HepG2 (cell line): Measurements from ENCODE around the gene WFDC10B. TPM values are rescaled to one million over a fixed set of nuclear protein-coding genes. Genes with fewer than 3 reads are reported as not detected.

Source experiments
- ATAC-seq: fragments of 200-7000 bp; cut with Tn5 transposase; 3 replicates; pipeline ENCODE4 v1.9.1; 2020; ENCODE audit warnings: mild to moderate bottlenecking, moderate library complexity
- Bru-seq: library from RNA; stranded (reverse); fragments of 400-500 nt; gene quantifications from one replicate; lab custom pipeline; 2021; lab: Mats Ljungman, UMichigan
- BruChase-seq, 2 experiments: library from RNA; stranded (reverse); fragments of 400-500 nt; gene quantifications; one replicate each; lab custom pipeline; 2021; lab: Mats Ljungman, UMichigan
- BruUV-seq: library from RNA; stranded (reverse); fragments of 400-500 nt; replicated peaks from 2 replicates; lab custom pipeline; 2021; lab: Mats Ljungman, UMichigan
- CTCF ChIA-PET: fragments of 300-600 bp; formaldehyde crosslinking; extraction: SDS; loops from one replicate; lab custom pipeline; 2021; ENCODE audit warnings: low total read pairs, inconsistent platforms, low intra/inter-chr PET ratio; lab: Yijun Ruan, JAX
- POLR2A ChIA-PET: fragments of 350-600 bp; sonication (Branson Sonifier 250); formaldehyde crosslinking; loops from one replicate; lab custom pipeline; 2020; ENCODE audit warnings: antibody characterized with exemption, inconsistent platforms; lab: Yijun Ruan, JAX
- DNase-seq: peaks from one replicate; pipeline ENCODE4 v3.0.0-alpha.2; 2015; ENCODE audit warnings: low spot score
- FAIRE-seq: peaks from 3 replicates; lab custom pipeline; 2011; peaks lifted over from hg19 to GRCh38; lab: Jason Lieb, UNC
- H2AFZ ChIP-seq: one replicate; pipeline ENCODE4 v1.6.1; 2011; ENCODE audit warnings: low read length, inconsistent platforms
- H3K27ac ChIP-seq: fragments of 300-600 bp; 3 replicates; pipeline ENCODE4 v1.8.0; 2011; ENCODE audit warnings: mixed run types, mild to moderate bottlenecking, mixed read lengths, low read length, inconsistent platforms; ENCODE audit not compliant: insufficient read depth; ENCODE audit errors: extremely low read length
- H3K27me3 ChIP-seq, 2 experiments: fragments of 200-600 bp in 1 of 2; 2 replicates in 1 of 2; 3 replicates in 1 of 2; pipeline versions ENCODE4 v1.6.0 to v1.8.0; 2011; ENCODE audit warnings: low read length in 2 of 2, mild to moderate bottlenecking in 2 of 2, moderate library complexity in 2 of 2, inconsistent platforms in 1 of 2; ENCODE audit not compliant: insufficient read depth in 2 of 2, control insufficient read depth in 1 of 2
- H3K36me3 ChIP-seq, 2 experiments: fragments of 200-600 bp in 1 of 2; replicated peaks in 1 of 2; 2 replicates in 1 of 2; 3 replicates in 1 of 2; pipeline versions ENCODE4 v1.5.1 to v1.8.0; 2011; ENCODE audit warnings: low read length in 2 of 2, inconsistent platforms in 1 of 2; ENCODE audit not compliant: insufficient read depth in 2 of 2, control insufficient read depth in 1 of 2
- H3K4me1 ChIP-seq: 2 replicates; pipeline ENCODE4 v1.5.1; 2012; ENCODE audit warnings: low read length, inconsistent platforms; ENCODE audit not compliant: insufficient read depth
- H3K4me2 ChIP-seq: 2 replicates; pipeline ENCODE4 v1.6.0; 2011; ENCODE audit warnings: low read depth, low read length, inconsistent platforms
- H3K4me3 ChIP-seq, 3 experiments: fragments of 200-600 bp in 1 of 3; sonication (generic), shearing (Covaris generic) in 1 of 3; replicated peaks in 1 of 3; 2 replicates each; pipeline ENCODE4 v1.5.1; 2011 to 2016; ENCODE audit warnings: low read length in 3 of 3, inconsistent platforms in 2 of 3, low read depth in 2 of 3, mild to moderate bottlenecking in 2 of 3, control low read depth in 1 of 3, mixed read lengths in 1 of 3; ENCODE audit not compliant: insufficient read depth in 1 of 3
- H3K79me2 ChIP-seq: one replicate; pipeline ENCODE4 v1.6.1; 2011; ENCODE audit warnings: low read length, inconsistent platforms; ENCODE audit not compliant: insufficient read depth
- H3K9ac ChIP-seq: 2 replicates; pipeline ENCODE4 v1.6.0; 2011; ENCODE audit warnings: mild to moderate bottlenecking, low read depth, low read length, inconsistent platforms; ENCODE audit not compliant: insufficient read depth
- H3K9me3 ChIP-seq: 2 replicates; pipeline ENCODE4 v1.5.1; 2012; ENCODE audit warnings: mild to moderate bottlenecking, low read length
- H4K20me1 ChIP-seq: 2 replicates; pipeline ENCODE4 v1.6.0; 2011; ENCODE audit warnings: inconsistent platforms, mild to moderate bottlenecking, low read length, moderate library complexity; ENCODE audit not compliant: insufficient read depth
- BCL6 ChIP-seq: IDR thresholded peaks from 2 replicates; pipeline ENCODE4 v1.6.1; 2016; ENCODE audit warnings: missing genetic modification reagents, missing compliant biosample characterization
- ETV6 ChIP-seq: sonication (generic); formaldehyde crosslinking; conservative IDR thresholded peaks from 2 replicates; pipeline ENCODE4 v1.4.0; 2020; ENCODE audit warnings: missing genetic modification reagents
- MED8 ChIP-seq: sonication (generic); formaldehyde crosslinking; IDR thresholded peaks from 2 replicates; pipeline ENCODE4 v1.8.1; 2023; ENCODE audit warnings: mild to moderate bottlenecking, missing genetic modification reagents; ENCODE audit not compliant: insufficient replicate concordance
- MIER3 ChIP-seq: IDR thresholded peaks from 2 replicates; pipeline ENCODE4 v1.6.1; 2016; ENCODE audit warnings: missing compliant biosample characterization, borderline replicate concordance
- NRL ChIP-seq: sonication (generic); formaldehyde crosslinking; IDR thresholded peaks from 2 replicates; pipeline ENCODE4 v1.5.0; 2020; ENCODE audit warnings: missing genetic modification reagents, mild to moderate bottlenecking, moderate library complexity, borderline replicate concordance
- PAX8 ChIP-seq: sonication (generic); formaldehyde crosslinking; IDR thresholded peaks from 2 replicates; pipeline ENCODE4 v1.8.0; 2022; ENCODE audit warnings: mild to moderate bottlenecking, missing genetic modification reagents, borderline replicate concordance
- SMARCC2 ChIP-seq: fragments of 450-650 bp; IDR thresholded peaks from 2 replicates; pipeline ENCODE4 v1.6.1; 2017; ENCODE audit warnings: antibody characterized with exemption, mild to moderate bottlenecking
- SP5 ChIP-seq: IDR thresholded peaks from 2 replicates; pipeline ENCODE4 v1.6.1; 2016; ENCODE audit warnings: low read depth, borderline replicate concordance
- ZNF274 ChIP-seq: sonication (generic); formaldehyde crosslinking; IDR thresholded peaks from 2 replicates; pipeline ENCODE4 v1.5.1; 2020; ENCODE audit warnings: mild to moderate bottlenecking, missing genetic modification reagents
- ZNF30 ChIP-seq: sonication (generic); formaldehyde crosslinking; IDR thresholded peaks from 2 replicates; pipeline ENCODE4 v1.5.0; 2020; ENCODE audit warnings: mild to moderate bottlenecking, missing genetic modification reagents
- ZNF441 ChIP-seq: sonication (generic); formaldehyde crosslinking; IDR thresholded peaks from 2 replicates; pipeline ENCODE4 v1.7.0; 2021; ENCODE audit warnings: missing genetic modification reagents, borderline replicate concordance
- WGBS: methylation state at CpG from one replicate; pipeline ENCODE4 v1.1.6; 2017; ENCODE audit warnings: low lambda C conversion rate; 5-methylcytosine and 5-hydroxymethylcytosine counted together
- in situ Hi-C: cut with HindIII; loops from 2 replicates; pipeline ENCODE4 v1.10.0; 2017; ENCODE audit warnings: low pct_unique_long_range_greater_than_20kb; ENCODE audit not compliant: extremely low pct_ligation_motif_present
- intact Hi-C: fragments of 100-400 bp; cut with micrococcal nuclease; formaldehyde crosslinking; loops from one replicate; pipeline ENCODE4 v1.10.0; 2022; ENCODE audit not compliant: unreplicated experiment
- long read RNA-seq, 2 experiments: library from RNA in 1 of 2; library from polyadenylated mRNA in 1 of 2; stranded (forward) in 1 of 2; unstranded in 1 of 2; transcript quantifications; one replicate each; pipeline ENCODE4 v2.0.0, GENCODE V29; 2019 to 2022
- polyA minus RNA-seq, 3 experiments: library from RNA; depleted of rRNA, polyadenylated mRNA; stranded (reverse); fragments of >200 nt; gene quantifications; 2 replicates each; pipeline ENCODE4 v1.2.3, GENCODE V29; 2011; ENCODE audit warnings: low replicate concordance in 1 of 3
- polyA plus RNA-seq, 8 experiments: library from polyadenylated mRNA; depleted of rRNA in 3 of 8; stranded (reverse) in 7 of 8; unstranded in 1 of 8; fragments of >200 nt; fragmentation: Illumina TruSeq in 4 of 8; extraction: Trizol in 4 of 8; gene quantifications; 2 replicates each; pipeline versions ENCODE4 v1.2.1 to v1.2.3, GENCODE V29; 2011 to 2016; ENCODE audit warnings: low read depth in 4 of 8, missing spikeins in 1 of 8, mixed read lengths in 1 of 8; ENCODE audit not compliant: insufficient read depth in 1 of 8
- total RNA-seq, 5 experiments: library from RNA; depleted of rRNA; stranded (reverse); fragments of >200 nt; fragmentation: Illumina TruSeq; extraction: Trizol; gene quantifications; 2 replicates each; pipeline ENCODE4 v1.2.3, GENCODE V29; 2016; ENCODE audit warnings: low read depth in 1 of 5
- TF ChIP-seq, protein P1 (sequence below): sonication (generic); formaldehyde crosslinking; IDR thresholded peaks from 2 replicates; pipeline ENCODE4 v1.9.0; 2021; ENCODE audit warnings: missing genetic modification reagents, mild to moderate bottlenecking, borderline replicate concordance

WFDC10B gene
- total RNA-seq (2016; rRNA removed; fragmentation: Illumina TruSeq; extraction: Trizol) (not detected in 2 replicates), polyA plus RNA-seq (2011; rRNA removed) (0.24 TPM in 1 of 2 replicates, not detected in the other), polyA minus RNA-seq (2011; rRNA and poly(A)+ RNA removed; ENCODE audit: low replicate concordance) (not detected in 2 replicates), Bru-seq, nascent RNA (percentile 5 among the genes with signal in this experiment), BruChase-seq, experiment 1, labeled RNA remaining after a 6-hour chase (percentile 17 among the genes with signal in this experiment), BruChase-seq, experiment 2, labeled RNA remaining after a 2-hour chase (percentile 22 among the genes with signal in this experiment)
- not detected in 2 replicates for total RNA-seq (2016; cell fraction: cytosol; rRNA removed; fragmentation: Illumina TruSeq; extraction: Trizol; ENCODE audit: low read depth)
- total RNA-seq (2016; cell fraction: insoluble cytoplasmic fraction; rRNA removed; fragmentation: Illumina TruSeq; extraction: Trizol) = not detected in 2 replicates
- total RNA-seq (2016; cell fraction: membrane; rRNA removed; fragmentation: Illumina TruSeq; extraction: Trizol) = not detected in 2 replicates
- not detected in 2 replicates for total RNA-seq (2016; cell fraction: nucleus; rRNA removed; fragmentation: Illumina TruSeq; extraction: Trizol)
- polyA plus RNA-seq (2011; cell fraction: cytosol; rRNA removed) = not detected in 2 replicates
- polyA plus RNA-seq (2011; cell fraction: nucleus; rRNA removed) = 0.38 TPM in 1 of 2 replicates, not detected in the other
- not detected in 2 replicates for polyA plus RNA-seq (2012)
- polyA plus RNA-seq (2016; cell fraction: cytosol; fragmentation: Illumina TruSeq; extraction: Trizol; ENCODE audit: low read depth) = not detected in 2 replicates
- polyA plus RNA-seq (2016; cell fraction: insoluble cytoplasmic fraction; fragmentation: Illumina TruSeq; extraction: Trizol; ENCODE audit: low read depth) = not detected in 2 replicates
- polyA plus RNA-seq (2016; cell fraction: membrane; fragmentation: Illumina TruSeq; extraction: Trizol; ENCODE audit: low read depth) = not detected in 2 replicates
- polyA plus RNA-seq (2016; cell fraction: nucleus; fragmentation: Illumina TruSeq; extraction: Trizol; ENCODE audit: insufficient read depth, low read depth) = not detected in 2 replicates
- polyA minus RNA-seq (2011; cell fraction: cytosol; rRNA and poly(A)+ RNA removed) = not detected in 2 replicates
- not detected in 2 replicates for polyA minus RNA-seq (2011; cell fraction: nucleus; rRNA and poly(A)+ RNA removed)
- long read RNA-seq, experiment 1 = 0 reads
- long read RNA-seq, experiment 2 = 0 reads

- H2AFZ ChIP-seq = no peak within 1 kb of the TSS
- 68% methylated on average over 1 of the region's 1 CpG for WGBS
- in situ Hi-C loops (no loop called here), intact Hi-C loops (no loop called here)
- peaks cover 0 to 12% of the 10 kb centered on the region in 2 experiments; a peak in 2 of 5 replicates for H3K27me3 ChIP-seq
- no peak within 1 kb of the TSS for H3K9ac ChIP-seq
- no peaks in the 10 kb centered on the region for H3K4me1 ChIP-seq
- no peak for FAIRE-seq
- H4K20me1 ChIP-seq = no peaks in the 10 kb centered on the region
- H3K79me2 ChIP-seq = no peaks in the 10 kb centered on the region
- H3K27ac ChIP-seq = no peak within 1 kb of the TSS
- ATAC-seq = no peak
- H3K4me3 ChIP-seq = no peak within 1 kb of the TSS
- BruUV-seq = no TSS peak
- ChIA-PET CTCF (no interaction called here), POLR2A (no interaction called here)
- H3K9me3 ChIP-seq = no peaks in the 10 kb centered on the region
- no peak for DNase-seq
- H3K4me2 ChIP-seq = no peak within 1 kb of the TSS
- no peaks in the 10 kb centered on the region for H3K36me3 ChIP-seq
- TF ChIP-seq, protein P1, sequence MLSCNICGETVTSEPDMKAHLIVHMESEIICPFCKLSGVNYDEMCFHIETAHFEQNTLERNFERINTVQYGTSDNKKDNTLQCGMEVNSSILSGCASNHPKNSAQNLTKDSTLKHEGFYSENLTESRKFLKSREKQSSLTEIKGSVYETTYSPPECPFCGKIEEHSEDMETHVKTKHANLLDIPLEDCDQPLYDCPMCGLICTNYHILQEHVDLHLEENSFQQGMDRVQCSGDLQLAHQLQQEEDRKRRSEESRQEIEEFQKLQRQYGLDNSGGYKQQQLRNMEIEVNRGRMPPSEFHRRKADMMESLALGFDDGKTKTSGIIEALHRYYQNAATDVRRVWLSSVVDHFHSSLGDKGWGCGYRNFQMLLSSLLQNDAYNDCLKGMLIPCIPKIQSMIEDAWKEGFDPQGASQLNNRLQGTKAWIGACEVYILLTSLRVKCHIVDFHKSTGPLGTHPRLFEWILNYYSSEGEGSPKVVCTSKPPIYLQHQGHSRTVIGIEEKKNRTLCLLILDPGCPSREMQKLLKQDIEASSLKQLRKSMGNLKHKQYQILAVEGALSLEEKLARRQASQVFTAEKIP (CRISPR knock-in tag) = no peak
- no peak for TF ChIP-seq PAX8 (CRISPR knock-in tag)
- TF ChIP-seq MED8 (CRISPR knock-in tag) = no peak
- TF ChIP-seq BCL6 (CRISPR knock-in tag) = no peak
- no peak for TF ChIP-seq ZNF441
- no peak for TF ChIP-seq ZNF30 (CRISPR knock-in tag)
- no peak for TF ChIP-seq ZNF274 (CRISPR knock-in tag)
- no peak for TF ChIP-seq SMARCC2
- TF ChIP-seq ETV6 (CRISPR knock-in tag) = no peak
- no peak for TF ChIP-seq MIER3 (CRISPR knock-in tag)
- no peak for TF ChIP-seq SP5 (CRISPR knock-in tag)
- no peak for TF ChIP-seq NRL (CRISPR knock-in tag)
These were observed at the start of gene WFDC10B for GRCh38 chr20:45704969-45705637. Gene WFDC10B (minus strand): TSS chr20:45705019. CDS start chr20:45685992, 19,027 bp downstream.
